NCI-H2081 (cell line): ENCODE data around the gene CPNE1.
"Not testable (repeated sequence)": the region's sequence is repeated elsewhere in the genome, so short reads cannot be mapped to it uniquely, and the experiment has no call there.

Experiments used
- DNase-seq, 2 experiments: peaks; one replicate each; lab custom pipeline; 2025; lab: John Stamatoyannopoulos, UW

Gene CPNE1

GRCh38 chr20:35698298-35699126 is 33.8 kb upstream of the CPNE1 start:
- DNase-seq = no peak

DNA sequence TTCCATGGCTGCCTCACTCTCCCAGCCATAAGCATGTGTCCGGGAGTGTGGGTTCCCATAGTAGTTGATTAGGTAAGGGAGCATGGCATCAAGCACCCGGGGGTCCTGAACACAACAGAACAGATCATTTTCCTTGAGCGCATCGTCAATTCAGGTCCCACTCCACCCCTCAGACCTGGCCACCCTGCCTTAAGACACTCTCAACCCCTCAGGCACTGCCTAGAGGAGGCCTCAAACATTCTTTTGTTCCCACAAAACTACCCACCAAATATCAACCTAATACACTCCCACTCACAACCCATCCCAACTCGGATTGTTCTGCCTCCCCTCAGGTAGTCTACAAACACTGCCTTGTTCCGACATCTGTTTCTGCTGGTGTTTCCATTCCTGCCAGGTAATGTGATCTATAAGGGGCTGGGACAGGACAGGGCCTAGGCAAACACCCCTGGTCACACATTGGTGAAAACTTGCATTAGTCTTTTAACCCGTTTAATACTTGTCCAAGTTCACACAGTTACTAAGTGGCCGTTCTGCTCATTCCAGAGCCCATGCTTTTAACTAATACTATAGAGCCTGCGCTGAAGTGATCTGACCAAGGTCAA is 33.1 kb upstream of the CPNE1 start:
- DNase-seq = no peak

GRCh38 chr20:35695978-35696377 is 31.3 kb upstream of the CPNE1 start:
- no peak for DNase-seq

DNA sequence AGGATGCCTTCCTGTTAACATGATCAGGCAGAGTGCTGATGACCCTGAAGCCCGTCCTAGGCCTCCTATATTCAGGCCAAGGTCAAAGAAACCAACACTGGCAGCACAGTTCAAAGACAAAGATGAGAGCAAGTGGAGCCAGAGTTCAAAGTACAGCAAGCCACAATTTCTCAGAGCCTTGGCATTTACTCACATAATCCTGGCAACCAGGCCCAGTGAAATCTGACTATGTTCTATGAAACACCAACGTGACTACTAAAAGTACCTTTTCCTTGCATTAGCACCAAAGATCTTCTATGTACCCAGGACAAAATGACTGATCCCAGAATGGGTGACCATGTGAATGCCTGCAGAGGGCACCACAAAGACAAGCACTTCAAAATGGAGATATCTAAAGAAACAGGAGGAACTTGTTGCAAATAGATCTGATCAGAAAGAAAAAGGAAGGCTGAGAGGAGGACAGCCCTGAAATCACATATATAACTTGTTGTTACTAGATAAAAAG is 30.6 kb upstream of the CPNE1 start:
- no peak for DNase-seq

DNA sequence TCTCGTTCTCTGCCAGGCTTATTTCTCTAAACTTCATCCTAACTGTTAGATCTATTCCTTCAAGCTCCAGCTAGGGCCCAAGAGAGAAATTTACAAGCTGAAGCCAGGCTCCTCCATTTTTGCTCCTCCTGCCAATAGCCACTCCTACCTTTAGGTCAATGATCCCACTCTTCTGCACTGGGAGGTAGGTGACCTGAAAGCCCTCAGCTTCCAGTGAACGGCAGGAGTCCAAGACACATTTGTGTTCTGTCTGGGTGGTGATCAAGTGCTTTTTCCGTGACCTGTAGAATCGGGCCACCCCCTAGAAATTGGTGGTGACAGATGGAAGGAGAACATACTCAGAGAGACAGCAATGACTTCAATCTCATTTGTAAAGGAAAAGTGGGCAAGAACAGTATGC is 25.6 kb upstream of the CPNE1 start:
- DNase-seq = no peak

- DNase-seq = not testable (repeated sequence)
Measured at GRCh38 chr20:35686872-35687271, 22.2 kb upstream of the CPNE1 start.

DNA sequence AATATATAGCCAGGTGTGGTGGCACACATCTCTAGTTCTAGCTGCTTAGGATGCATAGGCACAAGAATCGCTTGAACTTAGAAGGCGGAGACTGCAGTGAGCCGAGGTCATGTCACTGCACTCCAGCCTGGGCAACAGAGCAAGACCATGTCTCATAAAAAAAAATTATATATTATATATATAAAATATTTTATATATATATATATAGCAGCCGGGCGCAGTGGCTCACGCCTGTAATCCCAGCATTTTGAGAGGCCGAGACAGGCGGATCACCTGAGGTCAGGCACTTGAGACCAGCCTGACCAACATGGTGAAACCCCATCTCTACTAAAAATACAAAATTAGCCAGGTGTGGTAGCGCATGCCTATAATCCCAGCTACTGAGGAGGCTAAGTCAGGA is 20.7 kb upstream of the CPNE1 start:
- not testable (repeated sequence) for DNase-seq

- no peak for DNase-seq
Measured at GRCh38 chr20:35681960-35682359, 17.3 kb upstream of the CPNE1 start.

DNA sequence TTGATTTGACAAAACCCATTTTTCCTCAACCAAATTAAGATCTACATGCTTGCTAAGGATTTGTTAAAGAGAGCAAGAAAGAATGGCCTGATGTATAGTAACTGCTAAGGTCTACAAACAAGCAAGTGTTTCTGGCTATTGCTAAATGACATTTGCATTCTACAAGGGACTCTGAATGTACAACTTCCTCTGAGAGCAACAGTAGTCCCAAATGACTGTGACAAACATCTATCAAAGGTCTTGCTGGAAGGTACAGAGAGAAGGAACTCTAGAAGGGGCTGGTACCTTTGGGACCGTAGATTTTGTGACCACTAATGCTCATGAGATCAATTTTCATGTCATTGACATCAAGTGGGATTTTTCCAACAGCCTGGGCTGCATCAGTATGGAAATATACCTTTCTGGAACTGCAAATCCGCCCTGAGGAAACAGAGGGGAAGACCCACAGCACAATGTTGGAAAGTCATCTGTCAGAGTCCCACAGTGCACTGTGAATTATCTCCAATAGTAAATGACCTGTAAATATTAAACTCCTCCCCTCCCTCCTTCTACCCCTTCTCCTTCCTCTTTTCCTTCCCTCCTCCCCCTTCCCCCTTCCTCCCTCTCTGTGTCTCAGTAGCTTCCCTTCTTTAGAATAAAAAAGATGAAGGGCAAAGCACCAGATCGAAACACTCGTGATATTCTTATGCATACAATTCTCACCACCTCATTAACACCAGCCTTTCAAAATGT is 15.9 kb upstream of the CPNE1 start:
- DNase-seq = no peak

GRCh38 chr20:35674921-35675320 is 10.2 kb upstream of the CPNE1 start:
- no peak for DNase-seq

DNA sequence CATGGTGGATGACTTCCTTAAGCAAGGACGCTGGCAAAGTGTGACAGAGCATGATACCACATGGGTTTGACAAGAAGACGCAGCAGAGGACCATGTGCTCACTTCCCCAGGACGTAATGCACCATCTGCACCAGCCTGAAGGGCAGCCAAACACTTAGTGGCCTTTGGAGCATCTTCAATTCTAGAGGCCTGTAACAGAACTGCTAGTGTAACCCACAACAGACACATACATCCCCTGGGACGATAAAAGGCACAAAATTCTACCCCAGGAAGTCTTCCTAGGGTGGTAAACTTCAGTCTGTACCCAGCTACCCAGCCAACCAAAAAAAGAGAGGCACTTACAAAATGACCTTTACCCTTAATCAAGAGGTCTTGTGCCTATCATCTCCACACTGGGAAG is 9.2 kb upstream of the CPNE1 start:
- DNase-seq = no peak

DNA sequence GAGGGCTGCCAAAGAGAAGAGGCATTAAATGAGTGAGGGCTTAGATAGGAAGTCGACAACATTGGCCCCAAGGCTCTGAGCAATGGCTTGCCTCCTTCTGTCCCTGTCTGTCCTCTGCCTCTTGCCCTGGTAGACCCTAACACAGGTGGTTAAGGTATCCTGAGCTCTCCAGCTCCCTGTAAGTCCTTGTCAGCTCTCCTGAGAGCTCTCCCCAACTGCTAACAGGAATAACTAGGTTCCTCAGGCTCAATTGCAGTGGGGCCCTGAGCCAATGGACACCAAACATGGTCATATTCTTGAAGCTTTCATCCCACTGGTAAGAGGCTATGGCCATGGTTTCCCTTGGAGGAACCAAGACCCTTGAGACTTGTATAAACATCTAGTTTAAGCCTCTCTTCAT is 5.0 kb upstream of the CPNE1 start:
- DNase-seq = no peak

GRCh38 chr20:35669221-35669620 is 4.5 kb upstream of the CPNE1 start:
- DNase-seq = no peak

DNA sequence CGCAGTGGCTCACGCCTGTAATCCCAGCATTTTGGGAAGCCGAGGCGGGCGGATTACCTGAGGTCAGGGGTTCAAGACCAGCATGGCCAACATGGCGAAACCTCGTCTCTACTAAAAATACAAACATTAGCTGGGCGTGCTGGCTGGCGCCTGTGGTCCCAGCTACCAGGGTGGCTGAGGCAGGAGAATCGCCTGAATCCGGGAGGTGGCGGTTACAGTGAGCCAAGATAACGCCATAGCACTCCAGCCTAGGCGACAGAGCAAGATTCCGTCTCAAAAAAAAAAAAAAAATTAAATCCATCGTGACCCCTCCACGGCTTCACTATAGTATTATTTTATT is 1.2 kb upstream of the CPNE1 start:
- DNase-seq = no peak

GRCh38 chr20:35663516-35664465 is 909 bp downstream of the CPNE1 start:
- peak; percentile 36 to 61 for DNase-seq

DNA sequence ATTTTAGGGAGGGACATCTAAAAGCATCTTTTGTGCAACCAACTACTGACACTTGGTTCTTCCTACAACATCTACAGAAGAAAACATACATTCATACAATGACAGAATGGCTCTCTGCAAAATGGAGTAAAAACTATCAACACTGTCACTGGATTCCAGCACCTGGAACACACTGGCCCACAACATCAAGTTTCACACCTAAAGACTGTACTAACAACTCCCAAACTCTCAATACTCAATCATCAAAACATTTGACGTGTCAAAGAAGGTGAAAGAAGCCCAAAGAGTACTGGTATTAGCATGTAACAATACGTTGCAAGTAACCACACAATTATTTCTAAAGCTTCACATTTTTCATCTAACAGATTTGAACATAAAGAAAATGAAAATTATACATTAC is 2.1 kb downstream of the CPNE1 start:
- no peak for DNase-seq

DNA sequence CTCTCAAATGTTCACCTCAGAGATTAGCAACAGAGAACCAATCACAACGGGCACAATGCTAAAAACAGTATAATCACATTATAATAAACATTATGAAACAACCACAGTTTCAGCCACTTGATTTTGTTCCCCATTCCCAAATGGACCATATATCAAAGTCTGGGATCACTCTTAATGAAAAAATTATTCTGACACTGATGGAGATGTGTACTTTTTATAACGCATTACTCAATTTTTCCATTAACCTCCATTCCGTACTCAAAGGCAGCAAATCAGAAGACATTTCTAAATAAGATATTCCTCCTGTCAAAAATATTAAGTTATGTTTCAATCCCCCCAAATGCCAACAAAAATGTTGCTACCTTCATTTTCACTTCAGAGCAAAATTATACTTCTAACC is 2.8 kb downstream of the CPNE1 start:
- no peak for DNase-seq

DNA sequence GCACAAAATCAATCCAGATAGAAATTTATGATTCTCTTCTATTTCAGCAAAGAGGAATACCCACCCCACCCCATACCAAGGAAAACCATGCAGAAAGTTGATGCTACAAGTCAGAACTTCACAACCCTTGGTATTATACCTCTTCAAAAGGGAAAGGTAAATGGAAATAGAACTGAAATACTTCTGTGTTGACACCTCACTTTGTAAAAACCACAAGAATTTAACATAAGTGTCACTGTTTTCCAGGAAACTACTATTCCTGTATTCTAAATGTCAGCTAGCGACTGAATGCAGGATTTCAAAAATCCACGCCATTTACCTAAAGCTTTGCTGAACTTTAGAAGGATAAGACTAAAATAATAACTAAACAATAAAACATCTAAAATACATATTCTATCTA is 3.6 kb downstream of the CPNE1 start:
- DNase-seq = no peak

- no peak for DNase-seq
Measured at GRCh38 chr20:35660122-35660937, 4.4 kb downstream of the CPNE1 start.

GRCh38 chr20:35657271-35657670 is 7.4 kb downstream of the CPNE1 start:
- DNase-seq = no peak

GRCh38 chr20:35654415-35654814 is 10.3 kb downstream of the CPNE1 start:
- DNase-seq = no peak
